Spleen (tissue), 11 donors: Measurements from ENCODE around the gene PLBD2. TPM values are rescaled to one million over a fixed set of nuclear protein-coding genes. Genes with fewer than 3 reads are reported as not detected.
A peak's percentile ranks its signal among the peaks of the same experiment; 100 is the strongest.

Experiments
- DNase-seq: peaks from one replicate; pipeline ENCODE4 v3.0.0-alpha.2; 2020
- H3K27ac ChIP-seq, 8 donors: fragments of 200-600 bp; sonication (generic) in 7 of 8; 1 replicate in 4 of 8; 2 replicates in 4 of 8; pipeline versions ENCODE4 v1.5.0 to v1.8.0; 2016 to 2021; ENCODE audit warnings: inconsistent platforms in 4 of 8, mild to moderate bottlenecking in 4 of 8, moderate library complexity in 1 of 8
- H3K27me3 ChIP-seq, 7 donors: fragments of 200-600 bp; sonication (generic) in 6 of 7; replicated peaks in 1 of 7; 1 replicate in 4 of 7; 2 replicates in 3 of 7; pipeline versions ENCODE4 v1.5.0 to v1.8.0; 2016 to 2021; ENCODE audit warnings: inconsistent platforms in 3 of 7, mild to moderate bottlenecking in 1 of 7
- H3K36me3 ChIP-seq, 6 donors: fragments of 200-600 bp; sonication (generic) in 5 of 6; 1 replicate in 4 of 6; 2 replicates in 2 of 6; pipeline versions ENCODE4 v1.5.0 to v1.8.0; 2016 to 2021; ENCODE audit warnings: inconsistent platforms in 2 of 6
- H3K4me1 ChIP-seq, 6 donors: fragments of 200-600 bp; sonication (generic) in 5 of 6; 1 replicate in 3 of 6; 2 replicates in 3 of 6; pipeline versions ENCODE4 v1.5.0 to v1.8.0; 2016 to 2021; ENCODE audit warnings: inconsistent platforms in 3 of 6
- H3K4me3 ChIP-seq, 8 donors: fragments of 200-600 bp; sonication (generic) in 7 of 8; 1 replicate in 4 of 8; 2 replicates in 4 of 8; pipeline versions ENCODE4 v1.5.0 to v1.8.0; 2016 to 2021; ENCODE audit warnings: inconsistent platforms in 4 of 8, mild to moderate bottlenecking in 4 of 8, moderate library complexity in 2 of 8
- H3K9me3 ChIP-seq, 8 donors: fragments of 200-600 bp; sonication (generic) in 7 of 8; 1 replicate in 4 of 8; 2 replicates in 4 of 8; pipeline versions ENCODE4 v1.5.0 to v1.8.0; 2016 to 2021; ENCODE audit warnings: inconsistent platforms in 4 of 8
- CTCF ChIP-seq, 11 experiments: fragments of 200-600 bp in 7 of 11; fragments of 450-650 bp in 4 of 11; sonication (generic) in 4 of 11; IDR thresholded peaks in 8 of 11; conservative IDR thresholded peaks in 3 of 11; 1 replicate in 7 of 11; 2 replicates in 4 of 11; pipeline versions ENCODE4 v1.4.0 to v1.8.0; 2016 to 2021; ENCODE audit warnings: antibody characterized with exemption in 11 of 11, inconsistent platforms in 4 of 11, mild to moderate bottlenecking in 1 of 11
- POLR2A ChIP-seq, 3 donors: fragments of 450-650 bp; IDR thresholded peaks; one replicate each; pipeline ENCODE4 v1.5.1; 2017; ENCODE audit warnings: antibody characterized with exemption in 3 of 3, mild to moderate bottlenecking in 1 of 3
- POLR2AphosphoS5 ChIP-seq, 3 donors: sonication (generic); formaldehyde crosslinking; IDR thresholded peaks; one replicate each; pipeline ENCODE4 v1.5.1; 2017; ENCODE audit warnings: antibody characterized with exemption in 3 of 3
- WGBS, 5 donors: extraction: QIAGEN DNeasy Blood & Tissue Kit in 3 of 5; methylation state at CpG; one replicate each; pipeline versions ENCODE4 v1.1.5 to v1.1.7; 2013 to 2018; 5-methylcytosine and 5-hydroxymethylcytosine counted together
- intact Hi-C: fragments of 100-400 bp; cut with DNase I; formaldehyde crosslinking; loops from one replicate; pipeline ENCODE4 v1.15.0; 2023; ENCODE audit warnings: low total_unique reads
- polyA plus RNA-seq, 3 donors: library from polyadenylated mRNA; stranded (reverse); fragments of 200-250 nt; gene quantifications; one replicate each; pipeline ENCODE4 v1.2.1, GENCODE V29; 2013
- total RNA-seq, 7 donors: library from RNA; depleted of rRNA in 3 of 7; stranded (reverse); fragments of >200 nt in 3 of 7; fragmentation: NEBNext Ultra II Directional in 4 of 7; extraction: Animal tissue kit (Norgen Biotek cat#: 25700) in 4 of 7; gene quantifications; one replicate each; pipeline versions ENCODE4 v1.1.0 to v1.2.1, GENCODE V29; 2016 to 2021
- donor health status: healthy with polysubstance abuse.
- donor health status: DM: no; HTN: no; CAD: no; lungs with moderate emphysema.
- donor health status: DM: no; HTN: no; CAD: no.
- donor health status: Bipolar disorder and iron deficiency.
- donor health status: healthy.
- donor health status: DM: no; HTN: no; CAD: no.
- donor health status: DM: yes; HTN: yes; CAD: no.

The PLBD2 gene
- total and polyA plus RNA-seq, 10 donors, result 4.2 to 38.8 (median 29.2) TPM

GRCh38 chr12:113401066-113402000 is 42.9 kb downstream of the PLBD2 start:
- Histone ChIP-seq H3K4me1 (peaks cover 0 to 14% (median 0%) of the 10 kb centered on the region in 6 donors), H3K4me3 (no peak overlapping the region), H3K9me3 (no peaks in the 10 kb centered on the region), H3K27me3 (peaks cover 0 to 59% (median 9%) of the 10 kb centered on the region in 7 donors), H3K36me3 (no peaks in the 10 kb centered on the region), H3K27ac (no peak overlapping the region)
- no peak for TF ChIP-seq POLR2A (IDR thresholded peaks at IDR 0.05)
- intact Hi-C loops, result no loop called here
- 69 to 87% (median 84%) methylated on average over 11 to 13 of the region's 13 CpGs for WGBS, 5 donors
- no peak for DNase-seq

- intact Hi-C loops, result no loop called here
- no peak overlapping the region for H3K4me3 ChIP-seq
- WGBS, 5 donors, result 90 to 96% (median 93%) methylated on average over 16 to 23 of the region's 23 CpGs
Measured at GRCh38 chr12:113402586-113403260, 44.3 kb downstream of the PLBD2 start.

GRCh38 chr12:113403435-113404415 is 45.3 kb downstream of the PLBD2 start, which contains the start of gene SDS:
SDS (minus strand) TSS chr12:113403887; CDS start chr12:113399708, 4,179 bp downstream.
- no peak for DNase-seq
- intact Hi-C loops, result no loop called here
- Histone ChIP-seq H3K9me3 (no peaks in the 10 kb centered on the region), H3K27me3 (peaks cover 0 to 45% (median 8%) of the 10 kb centered on the region in 7 donors), H3K4me1 (peaks cover 0 to 14% (median 0%) of the 10 kb centered on the region in 6 donors), H3K36me3 (no peaks in the 10 kb centered on the region), H3K4me3 (peak within 1 kb of the TSS in 1 of 8 donors; percentile 11), H3K27ac (peak within 1 kb of the TSS in 1 of 8 donors; percentile 4)
- no peak for TF ChIP-seq POLR2A (IDR thresholded peaks at IDR 0.05)
- TF ChIP-seq CTCF (IDR thresholded peaks at IDR 0.05 in 8 of 11, conservative IDR thresholded peaks at IDR 0.05 in 3 of 11), result no peak
- no peak for TF ChIP-seq POLR2AphosphoS5 (IDR thresholded peaks at IDR 0.05)
- 23 to 40% (median 26%) methylated on average over 13 to 14 of the region's 14 CpGs for WGBS, 5 donors

More at GRCh38 chr12:113402586-113403260, 44.3 kb downstream of the PLBD2 start:
- Histone ChIP-seq H3K27ac (no peak overlapping the region), H3K9me3 (no peaks in the 10 kb centered on the region), H3K27me3 (peaks cover 0 to 55% (median 9%) of the 10 kb centered on the region in 7 donors), H3K36me3 (no peaks in the 10 kb centered on the region), H3K4me1 (peaks cover 0 to 14% (median 0%) of the 10 kb centered on the region in 6 donors)
- DNase-seq, result no peak
- no peak for TF ChIP-seq CTCF (IDR thresholded peaks at IDR 0.05 in 8 of 11, conservative IDR thresholded peaks at IDR 0.05 in 3 of 11)
- TF ChIP-seq POLR2A (IDR thresholded peaks at IDR 0.05), result no peak
- TF ChIP-seq POLR2AphosphoS5 (IDR thresholded peaks at IDR 0.05), result no peak

GRCh38 chr12:113405694-113406093 is 47.3 kb downstream of the PLBD2 start:
- no peak for DNase-seq
- Histone ChIP-seq H3K27ac (no peak overlapping the region), H3K36me3 (no peaks in the 10 kb centered on the region), H3K9me3 (no peaks in the 10 kb centered on the region), H3K4me3 (no peak overlapping the region), H3K4me1 (peaks cover 0 to 14% (median 0%) of the 10 kb centered on the region in 6 donors), H3K27me3 (peaks cover 0 to 43% (median 0%) of the 10 kb centered on the region in 7 donors)
- intact Hi-C loops, result no loop called here
- WGBS, 5 donors, result 56 to 73% (median 69%) methylated on average over 3 of the region's 3 CpGs
- TF ChIP-seq POLR2A (IDR thresholded peaks at IDR 0.05) (no peak), CTCF (IDR thresholded peaks at IDR 0.05 in 8 of 11, conservative IDR thresholded peaks at IDR 0.05 in 3 of 11) (no peak), POLR2AphosphoS5 (IDR thresholded peaks at IDR 0.05) (no peak)
